ENCODE data around the gene HRCT1. TPM values are rescaled to one million over a fixed set of nuclear protein-coding genes. Genes with fewer than 3 reads are reported as not detected.
A peak's percentile ranks its signal among the peaks of the same experiment; 100 is the strongest.

Gene HRCT1
- total and polyA plus RNA-seq, 2 experiments from 2014 or later = not detected

GRCh38 chr9:35944841-35945240, 38.8 kb downstream of the HRCT1 start:
- no peaks in the 10 kb centered on the region; the same call in 2 of the 3 replicates for H3K36me3 Mint-ChIP-seq (ENCODE audit: low read depth)
- H3K27me3 Mint-ChIP-seq (ENCODE audit: insufficient read depth, low read depth, poor library complexity) = peaks cover 28% of the 10 kb centered on the region
- H3K79me2 ChIP-seq (replicated peaks; ENCODE audit: insufficient read depth) = no peaks in the 10 kb centered on the region
- DNase-seq (ENCODE audit: low spot score) = no peak
- peaks cover 6% of the 10 kb centered on the region for H3K9me2 ChIP-seq (ENCODE audit: insufficient read depth)
- H3K27ac Mint-ChIP-seq = no peak overlapping the region
- H3F3A ChIP-seq (replicated peaks; ENCODE audit: low read depth) = no peaks in the 10 kb centered on the region
- no peak overlapping the region for H3K4me3 ChIP-seq
- peaks cover 41% of the 10 kb centered on the region for H3K27me3 ChIP-seq (ENCODE audit: insufficient read depth)
- ATAC-seq = no peak
- TF ChIP-seq EZH2 (IDR thresholded peaks at IDR 0.05; ENCODE audit: low read depth, unreplicated experiment) = no peak
- no peak for TF ChIP-seq POLR2AphosphoS5 (IDR thresholded peaks at IDR 0.05; ENCODE audit: low read depth)
- TF ChIP-seq JUNB (IDR thresholded peaks at IDR 0.05; ENCODE audit: unreplicated experiment) = no peak
- no peak for TF ChIP-seq EZH2phosphoT487 (IDR thresholded peaks at IDR 0.05; ENCODE audit: unreplicated experiment)
- no peak for TF ChIP-seq ETS1 (IDR thresholded peaks at IDR 0.05)
- TF ChIP-seq ZNF462 (CRISPR knock-in tag; IDR thresholded peaks at IDR 0.05) = no peak
- TF ChIP-seq NANOG (IDR thresholded peaks at IDR 0.05; ENCODE audit: borderline replicate concordance) = no peak
- no peak for TF ChIP-seq CTCF (conservative IDR thresholded peaks at IDR 0.05; ENCODE audit: low read depth in 2 of 2)
- TF ChIP-seq REST (IDR thresholded peaks at IDR 0.05; ENCODE audit: unreplicated experiment) = no peak
- TF ChIP-seq ZNF331 (CRISPR knock-in tag; IDR thresholded peaks at IDR 0.05; ENCODE audit: low read depth) = no peak
- no peak for TF ChIP-seq CREB1 (CRISPR knock-in tag; IDR thresholded peaks at IDR 0.05; ENCODE audit: low read depth)
- TF ChIP-seq STAT1 (IDR thresholded peaks at IDR 0.05; ENCODE audit: unreplicated experiment) = no peak
- H3K4me1 Mint-ChIP-seq = peaks cover 7% of the 10 kb centered on the region; the same call in 2 of the 3 replicates
- H4K20me1 ChIP-seq (replicated peaks; ENCODE audit: insufficient read depth) = no peaks in the 10 kb centered on the region
- H3K4me2 ChIP-seq = no peak overlapping the region
- H3K36me3 ChIP-seq (ENCODE audit: insufficient read depth) = no peaks in the 10 kb centered on the region
- peaks cover 6% of the 10 kb centered on the region; the same call in 2 of the 3 replicates for H3K9me3 Mint-ChIP-seq
- no peak overlapping the region; the same call in 2 of the 3 replicates for H3K4me3 Mint-ChIP-seq
- H3K4me1 ChIP-seq (ENCODE audit: insufficient read depth) = no peaks in the 10 kb centered on the region
- H2AFZ ChIP-seq = peak overlapping the region; percentile 0; the same call in 1 of the 2 replicates
- H3K27ac ChIP-seq (ENCODE audit: low read depth) = no peak overlapping the region
